Fibroblast of lung (primary cell): Measurements from ENCODE around the gene SPOCK1.

Source experiments
- EZH2 ChIP-seq: IDR thresholded peaks from 2 replicates; pipeline ENCODE4 v1.5.1; 2012; ENCODE audit warnings: low read length, control low read depth, mild to moderate bottlenecking; ENCODE audit errors: missing control alignments
- TF ChIP-seq, protein P1 (sequence below), 2 donors: IDR thresholded peaks in 1 of 2; conservative IDR thresholded peaks in 1 of 2; 1 replicate in 1 of 2; 2 replicates in 1 of 2; pipeline ENCODE4 v1.5.1; 2011 to 2012; ENCODE audit warnings: low read length in 2 of 2, control low read depth in 1 of 2, inconsistent platforms in 1 of 2, low read depth in 1 of 2, mild to moderate bottlenecking in 1 of 2

DNA sequence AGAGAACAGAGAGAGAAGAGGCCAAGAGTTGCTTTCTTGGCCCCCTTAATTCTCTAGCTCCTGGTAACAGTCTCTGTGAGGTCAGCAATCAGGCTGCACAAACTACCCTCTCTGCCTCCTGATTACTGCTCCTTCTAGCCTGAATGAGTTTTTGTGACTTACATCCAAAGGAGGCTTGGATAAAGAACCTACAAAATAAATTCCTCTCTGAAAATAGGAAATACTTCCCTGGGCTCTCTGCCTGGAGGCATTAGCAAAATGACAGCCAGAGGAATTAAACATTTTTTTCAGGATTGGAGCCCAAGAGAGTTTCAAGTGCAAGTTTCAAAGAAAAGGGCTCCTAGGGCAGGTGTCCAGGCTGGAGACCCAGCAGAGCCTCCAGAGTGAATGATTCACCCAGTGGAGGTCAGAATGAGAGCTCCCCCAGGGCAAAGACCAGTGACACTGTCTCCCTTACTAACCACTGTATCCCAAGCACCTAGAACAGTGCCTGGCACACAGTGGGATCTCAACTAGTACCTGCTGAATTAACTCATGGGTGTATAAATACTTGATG is 162.5 kb downstream of the SPOCK1 start:
- TF ChIP-seq, protein P1, sequence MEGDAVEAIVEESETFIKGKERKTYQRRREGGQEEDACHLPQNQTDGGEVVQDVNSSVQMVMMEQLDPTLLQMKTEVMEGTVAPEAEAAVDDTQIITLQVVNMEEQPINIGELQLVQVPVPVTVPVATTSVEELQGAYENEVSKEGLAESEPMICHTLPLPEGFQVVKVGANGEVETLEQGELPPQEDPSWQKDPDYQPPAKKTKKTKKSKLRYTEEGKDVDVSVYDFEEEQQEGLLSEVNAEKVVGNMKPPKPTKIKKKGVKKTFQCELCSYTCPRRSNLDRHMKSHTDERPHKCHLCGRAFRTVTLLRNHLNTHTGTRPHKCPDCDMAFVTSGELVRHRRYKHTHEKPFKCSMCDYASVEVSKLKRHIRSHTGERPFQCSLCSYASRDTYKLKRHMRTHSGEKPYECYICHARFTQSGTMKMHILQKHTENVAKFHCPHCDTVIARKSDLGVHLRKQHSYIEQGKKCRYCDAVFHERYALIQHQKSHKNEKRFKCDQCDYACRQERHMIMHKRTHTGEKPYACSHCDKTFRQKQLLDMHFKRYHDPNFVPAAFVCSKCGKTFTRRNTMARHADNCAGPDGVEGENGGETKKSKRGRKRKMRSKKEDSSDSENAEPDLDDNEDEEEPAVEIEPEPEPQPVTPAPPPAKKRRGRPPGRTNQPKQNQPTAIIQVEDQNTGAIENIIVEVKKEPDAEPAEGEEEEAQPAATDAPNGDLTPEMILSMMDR (conservative IDR thresholded peaks at IDR 0.05 in 1 of 2, IDR thresholded peaks at IDR 0.05 in 1 of 2; ENCODE audit: low read depth in 1 of 2, low read length in 2 of 2), result no peak
- no peak for TF ChIP-seq EZH2
